Right atrium auricular region (tissue), 2 donors: ENCODE results near the gene PPP2R5C. TPM values are rescaled to one million over a fixed set of nuclear protein-coding genes. Genes with fewer than 3 reads are reported as not detected.

ENCODE experiments used
- DNase-seq: peaks from one replicate; pipeline ENCODE4 v3.0.0-alpha.2; 2019; ENCODE audit warnings: low spot score
- H3K27ac ChIP-seq, 2 donors: fragments of 200-600 bp; sonication (generic); 1 replicate in 1 of 2; 2 replicates in 1 of 2; pipeline ENCODE4 v1.5.1; 2016 to 2019
- H3K27me3 ChIP-seq, 2 donors: fragments of 200-600 bp; sonication (generic); one replicate each; pipeline versions ENCODE4 v1.5.1 to v1.6.0; 2017 to 2019
- H3K36me3 ChIP-seq: fragments of 200-600 bp; sonication (generic); one replicate; pipeline ENCODE4 v1.5.1; 2016
- H3K4me1 ChIP-seq, 2 donors: fragments of 200-600 bp; sonication (generic); one replicate each; pipeline versions ENCODE4 v1.5.1 to v1.6.0; 2017 to 2019
- H3K4me3 ChIP-seq, 2 donors: fragments of 200-600 bp; sonication (generic); 1 replicate in 1 of 2; 2 replicates in 1 of 2; pipeline ENCODE4 v1.5.1; 2017 to 2019; ENCODE audit warnings: mild to moderate bottlenecking in 1 of 2, moderate library complexity in 1 of 2
- H3K9me3 ChIP-seq, 2 donors: fragments of 200-600 bp; sonication (generic); one replicate each; pipeline ENCODE4 v1.5.1; 2019
- CTCF ChIP-seq, 2 donors: fragments of 200-600 bp; sonication (generic); IDR thresholded peaks; one replicate each; pipeline ENCODE4 v1.5.1; 2019; ENCODE audit warnings: antibody characterized with exemption in 2 of 2
- total RNA-seq, 2 donors: library from RNA; depleted of rRNA; stranded (reverse); fragments of >200 nt; gene quantifications; one replicate each; pipeline ENCODE4 v1.1.0, GENCODE V29; 2016

PPP2R5C gene
- total RNA-seq, 2 donors from 2014 or later = 82.2 to 82.9 TPM

GRCh38 chr14:101889366-101889765, 127.9 kb downstream of the PPP2R5C start:
- no peak for TF ChIP-seq CTCF (IDR thresholded peaks at IDR 0.05)

GRCh38 chr14:101889898-101890297, 128.4 kb downstream of the PPP2R5C start:
- Histone ChIP-seq H3K9me3 (no peaks in the 10 kb centered on the region), H3K27me3 (no peaks in the 10 kb centered on the region), H3K4me1 (no peaks in the 10 kb centered on the region), H3K27ac (no peak overlapping the region), H3K4me3 (no peak overlapping the region), H3K36me3 (peaks cover 69% of the 10 kb centered on the region)
- DNase-seq = no peak
- TF ChIP-seq CTCF (IDR thresholded peaks at IDR 0.05) = no peak

More at GRCh38 chr14:101889366-101889765, 127.9 kb downstream of the PPP2R5C start:
- H3K27me3 ChIP-seq = no peaks in the 10 kb centered on the region
- H3K9me3 ChIP-seq = no peaks in the 10 kb centered on the region
- no peak for DNase-seq
- no peaks in the 10 kb centered on the region for H3K4me1 ChIP-seq
- no peak overlapping the region for H3K27ac ChIP-seq
- peaks cover 69% of the 10 kb centered on the region for H3K36me3 ChIP-seq
- no peak overlapping the region for H3K4me3 ChIP-seq

- no peak for TF ChIP-seq CTCF (IDR thresholded peaks at IDR 0.05)
- no peak for DNase-seq
- Histone ChIP-seq H3K4me3 (no peak overlapping the region), H3K27ac (no peak overlapping the region), H3K36me3 (peaks cover 71% of the 10 kb centered on the region), H3K9me3 (no peaks in the 10 kb centered on the region), H3K27me3 (no peaks in the 10 kb centered on the region), H3K4me1 (no peaks in the 10 kb centered on the region)
Observed at GRCh38 chr14:101891471-101891870, 130.0 kb downstream of the PPP2R5C start.

GRCh38 chr14:101893759-101894158, 132.2 kb downstream of the PPP2R5C start:
- H3K36me3 ChIP-seq = peaks cover 71% of the 10 kb centered on the region
- no peaks in the 10 kb centered on the region for H3K9me3 ChIP-seq
- no peak overlapping the region for H3K4me3 ChIP-seq
- no peaks in the 10 kb centered on the region for H3K4me1 ChIP-seq
- DNase-seq = no peak
- H3K27ac ChIP-seq = no peak overlapping the region
- H3K27me3 ChIP-seq = no peaks in the 10 kb centered on the region
- TF ChIP-seq CTCF (IDR thresholded peaks at IDR 0.05) = no peak

- no peak overlapping the region for H3K4me3 ChIP-seq
- no peak for TF ChIP-seq CTCF (IDR thresholded peaks at IDR 0.05)
- H3K9me3 ChIP-seq = no peaks in the 10 kb centered on the region
- peaks cover 72% of the 10 kb centered on the region for H3K36me3 ChIP-seq
- no peaks in the 10 kb centered on the region for H3K4me1 ChIP-seq
- no peak for DNase-seq
- H3K27ac ChIP-seq = no peak overlapping the region
- no peaks in the 10 kb centered on the region for H3K27me3 ChIP-seq
Observed at GRCh38 chr14:101894365-101895081, 133.0 kb downstream of the PPP2R5C start.

- Histone ChIP-seq H3K27me3 (no peaks in the 10 kb centered on the region), H3K4me1 (no peaks in the 10 kb centered on the region), H3K27ac (no peak overlapping the region), H3K9me3 (no peaks in the 10 kb centered on the region), H3K4me3 (no peak overlapping the region), H3K36me3 (peaks cover 79% of the 10 kb centered on the region)
- TF ChIP-seq CTCF (IDR thresholded peaks at IDR 0.05) = no peak
- DNase-seq = no peak
Observed at GRCh38 chr14:101895256-101895655, 133.7 kb downstream of the PPP2R5C start.
